Karpas-422 (cell line): ENCODE results near the gene CIPC. TPM values are rescaled to one million over a fixed set of nuclear protein-coding genes. Genes with fewer than 3 reads are reported as not detected.
A peak's percentile ranks its signal among the peaks of the same experiment; 100 is the strongest.

Source experiments
- DNase-seq: peaks from one replicate; pipeline ENCODE4 v3.0.0-alpha.2; 2015
- H2AFZ ChIP-seq: fragments of 200-600 bp; sonication (generic); 2 replicates; pipeline ENCODE4 v1.6.1; 2014; ENCODE audit warnings: antibody characterized with exemption, low read length, mixed read lengths
- H3K27ac ChIP-seq: fragments of 200-600 bp; sonication (generic); 2 replicates; pipeline ENCODE4 v1.5.1; 2014; ENCODE audit warnings: mild to moderate bottlenecking, low read length, moderate library complexity
- H3K27me3 ChIP-seq: fragments of 200-600 bp; sonication (generic); 2 replicates; pipeline ENCODE4 v1.6.1; 2014; ENCODE audit warnings: low read length, mixed read lengths
- H3K36me3 ChIP-seq: fragments of 200-600 bp; sonication (generic); 2 replicates; pipeline ENCODE4 v1.6.1; 2014; ENCODE audit warnings: low read length, mixed read lengths; ENCODE audit not compliant: insufficient read depth
- H3K4me1 ChIP-seq: fragments of 200-600 bp; sonication (generic); 2 replicates; pipeline ENCODE4 v1.6.1; 2014; ENCODE audit warnings: mild to moderate bottlenecking, low read length, mixed read lengths
- H3K4me2 ChIP-seq: fragments of 200-600 bp; sonication (generic); 2 replicates; pipeline ENCODE4 v1.6.1; 2014; ENCODE audit warnings: low read length, low read depth, mild to moderate bottlenecking; ENCODE audit not compliant: poor library complexity, severe bottlenecking
- H3K4me3 ChIP-seq: fragments of 200-600 bp; sonication (generic); 2 replicates; pipeline ENCODE4 v1.5.1; 2014; ENCODE audit warnings: mild to moderate bottlenecking, antibody characterized with exemption, low read length, mixed read lengths
- H3K79me2 ChIP-seq: fragments of 200-600 bp; sonication (generic); 2 replicates; pipeline ENCODE4 v1.6.1; 2014; ENCODE audit warnings: mild to moderate bottlenecking, low read length, mixed read lengths
- H3K9ac ChIP-seq: fragments of 200-600 bp; sonication (generic); 2 replicates; pipeline ENCODE4 v1.6.0; 2014; ENCODE audit warnings: low read length
- H3K9me2 ChIP-seq: fragments of 200-600 bp; sonication (generic), shearing (Covaris generic); replicated peaks from 2 replicates; pipeline ENCODE4 v1.6.0; 2014; ENCODE audit warnings: mild to moderate bottlenecking, low read length, moderate library complexity; ENCODE audit not compliant: insufficient read depth
- H3K9me3 ChIP-seq: fragments of 300-700, 200-600 bp; sonication (generic); 2 replicates; pipeline ENCODE4 v1.6.1; 2014; ENCODE audit warnings: low read length, mixed read lengths
- H4K20me1 ChIP-seq: fragments of 200-600 bp; sonication (generic); 2 replicates; pipeline ENCODE4 v1.6.1; 2014; ENCODE audit warnings: mild to moderate bottlenecking, antibody characterized with exemption, low read length, low read depth; ENCODE audit not compliant: insufficient read depth
- total RNA-seq: library from RNA; depleted of rRNA; stranded (reverse); fragments of >200 nt; shearing (Covaris generic); gene quantifications from 2 replicates; pipeline ENCODE4 v1.2.3, GENCODE V29; 2014; ENCODE audit warnings: low replicate concordance

CIPC gene
- total RNA-seq, 1 experiment from 2014 or later = 47.0 TPM

DNA sequence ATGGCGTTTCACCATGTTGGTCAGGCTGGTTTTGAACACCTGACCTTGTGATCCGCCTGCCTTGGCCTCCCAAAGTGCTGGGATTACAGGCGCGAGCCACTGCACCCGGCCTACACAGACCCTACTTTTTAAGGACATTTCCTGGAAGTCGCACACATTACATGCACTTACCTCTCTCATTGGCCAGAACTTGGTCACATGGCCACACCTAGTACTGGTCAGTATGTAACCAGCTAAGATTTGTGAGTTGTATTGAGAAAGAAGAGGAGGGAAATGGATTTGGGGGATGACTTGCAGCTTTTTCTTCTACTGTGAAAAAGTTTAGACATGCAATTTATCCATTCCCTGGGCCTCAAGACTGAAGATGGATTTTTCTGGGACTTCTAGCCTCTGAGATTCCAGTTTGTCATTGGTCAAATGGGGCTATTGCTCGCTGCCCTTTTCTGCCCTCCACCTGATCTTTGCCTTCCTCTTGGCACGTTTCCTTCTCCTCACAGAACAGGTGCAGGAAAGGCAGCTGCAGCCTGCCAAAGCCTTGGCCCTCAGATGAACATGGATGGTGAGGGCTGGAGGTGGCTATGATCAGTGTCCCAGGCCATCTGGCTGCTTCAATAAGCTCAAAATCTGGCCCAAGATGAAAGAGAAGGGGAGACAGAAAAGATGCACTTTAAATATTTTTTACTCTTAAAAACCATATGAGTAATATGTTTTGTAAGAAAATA lies 50.6 kb downstream of the CIPC start:
- Histone ChIP-seq H3K4me2 (no peak overlapping the region), H3K27ac (no peak overlapping the region), H3K9me2 (no peaks in the 10 kb centered on the region), H3K4me3 (no peak overlapping the region), H3K4me1 (no peaks in the 10 kb centered on the region), H4K20me1 (no peaks in the 10 kb centered on the region), H2AFZ (no peak overlapping the region), H3K79me2 (no peaks in the 10 kb centered on the region), H3K27me3 (0 out of 2 replicates have a peak, but pooled peaks cover 2% of the 10 kb centered on the region), H3K9ac (no peak overlapping the region), H3K36me3 (no peaks in the 10 kb centered on the region), H3K9me3 (no peaks in the 10 kb centered on the region)
- no peak for DNase-seq

- H4K20me1 ChIP-seq = no peaks in the 10 kb centered on the region
- no peak overlapping the region for H2AFZ ChIP-seq
- H3K9me2 ChIP-seq = no peaks in the 10 kb centered on the region
- no peak overlapping the region for H3K4me2 ChIP-seq
- H3K4me1 ChIP-seq = no peaks in the 10 kb centered on the region
- DNase-seq = peak; percentile 75
- 0 out of 2 replicates have a peak, but pooled peaks cover 2% of the 10 kb centered on the region for H3K27me3 ChIP-seq
- H3K79me2 ChIP-seq = no peaks in the 10 kb centered on the region
- no peak overlapping the region for H3K4me3 ChIP-seq
- H3K36me3 ChIP-seq = no peaks in the 10 kb centered on the region
- H3K27ac ChIP-seq = no peak overlapping the region
- H3K9me3 ChIP-seq = no peaks in the 10 kb centered on the region
- H3K9ac ChIP-seq = no peak overlapping the region
Observed at GRCh38 chr14:77151245-77151644, 53.2 kb downstream of the CIPC start.

GRCh38 chr14:77151918-77152588 lies 54.0 kb downstream of the CIPC start:
- H3K9me2 ChIP-seq = no peaks in the 10 kb centered on the region
- no peak overlapping the region for H3K9ac ChIP-seq
- no peak overlapping the region for H2AFZ ChIP-seq
- H3K4me2 ChIP-seq = no peak overlapping the region
- H3K4me1 ChIP-seq = no peaks in the 10 kb centered on the region
- H4K20me1 ChIP-seq = no peaks in the 10 kb centered on the region
- 0 out of 2 replicates have a peak, but pooled peaks cover 2% of the 10 kb centered on the region for H3K27me3 ChIP-seq
- H3K79me2 ChIP-seq = no peaks in the 10 kb centered on the region
- DNase-seq = peak; percentile 91
- no peak overlapping the region for H3K4me3 ChIP-seq
- H3K36me3 ChIP-seq = no peaks in the 10 kb centered on the region
- no peak overlapping the region for H3K27ac ChIP-seq
- H3K9me3 ChIP-seq = no peaks in the 10 kb centered on the region

DNA sequence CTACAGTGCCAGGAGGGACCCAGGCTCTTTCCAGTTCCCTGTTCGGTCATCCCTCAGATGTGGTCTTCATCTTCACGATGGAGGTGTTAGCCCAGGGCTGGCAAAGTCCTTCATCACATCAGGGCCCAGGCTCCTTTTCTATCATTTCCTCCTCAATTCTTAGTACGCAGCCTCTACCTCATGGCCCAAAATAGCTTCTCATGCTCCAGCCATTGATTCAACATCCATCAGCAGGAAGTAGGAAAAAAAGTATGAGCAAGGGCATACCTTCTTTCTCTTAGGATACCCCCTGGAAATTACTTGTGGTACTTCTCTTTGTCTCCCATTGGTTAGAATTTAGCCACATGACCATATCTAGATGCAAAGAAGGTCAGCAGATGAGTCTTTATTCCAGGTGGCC lies 55.7 kb downstream of the CIPC start:
- H3K9ac ChIP-seq = no peak overlapping the region
- no peaks in the 10 kb centered on the region for H4K20me1 ChIP-seq
- H3K27me3 ChIP-seq = 0 out of 2 replicates have a peak, but pooled peaks cover 2% of the 10 kb centered on the region
- no peaks in the 10 kb centered on the region for H3K36me3 ChIP-seq
- H2AFZ ChIP-seq = no peak overlapping the region
- H3K9me3 ChIP-seq = no peaks in the 10 kb centered on the region
- no peak overlapping the region for H3K27ac ChIP-seq
- no peaks in the 10 kb centered on the region for H3K79me2 ChIP-seq
- H3K4me3 ChIP-seq = no peak overlapping the region
- DNase-seq = no peak
- H3K4me2 ChIP-seq = no peak overlapping the region
- no peaks in the 10 kb centered on the region for H3K9me2 ChIP-seq
- H3K4me1 ChIP-seq = no peaks in the 10 kb centered on the region

DNA sequence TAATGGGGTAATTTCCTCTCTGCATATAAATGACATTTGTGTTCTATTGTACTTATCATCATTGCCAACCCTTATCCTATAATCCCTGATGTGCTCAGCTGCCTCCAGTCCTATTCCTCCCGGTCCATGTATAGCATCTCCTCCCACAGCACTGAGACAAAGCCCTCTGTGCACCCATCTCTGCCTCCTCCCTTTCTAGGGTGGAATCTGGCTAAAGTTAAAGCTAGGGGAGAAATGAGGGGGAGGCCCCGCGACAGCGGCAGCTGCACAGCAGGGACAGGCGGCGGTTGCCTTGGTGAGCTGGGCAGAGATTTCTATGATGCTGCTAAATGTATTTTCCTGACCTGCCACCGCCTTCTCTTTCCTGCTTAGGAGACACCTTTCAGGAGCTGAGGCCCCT lies 56.4 kb downstream of the CIPC start:
- H3K9ac ChIP-seq = no peak overlapping the region
- no peak for DNase-seq
- H3K27ac ChIP-seq = no peak overlapping the region
- no peaks in the 10 kb centered on the region for H3K4me1 ChIP-seq
- H3K9me3 ChIP-seq = no peaks in the 10 kb centered on the region
- 0 out of 2 replicates have a peak, but pooled peaks cover under 1% of the 10 kb centered on the region for H3K27me3 ChIP-seq
- H3K36me3 ChIP-seq = no peaks in the 10 kb centered on the region
- H3K4me3 ChIP-seq = no peak overlapping the region
- H2AFZ ChIP-seq = no peak overlapping the region
- H3K9me2 ChIP-seq = no peaks in the 10 kb centered on the region
- H3K4me2 ChIP-seq = no peak overlapping the region
- no peaks in the 10 kb centered on the region for H3K79me2 ChIP-seq
- H4K20me1 ChIP-seq = no peaks in the 10 kb centered on the region

DNA sequence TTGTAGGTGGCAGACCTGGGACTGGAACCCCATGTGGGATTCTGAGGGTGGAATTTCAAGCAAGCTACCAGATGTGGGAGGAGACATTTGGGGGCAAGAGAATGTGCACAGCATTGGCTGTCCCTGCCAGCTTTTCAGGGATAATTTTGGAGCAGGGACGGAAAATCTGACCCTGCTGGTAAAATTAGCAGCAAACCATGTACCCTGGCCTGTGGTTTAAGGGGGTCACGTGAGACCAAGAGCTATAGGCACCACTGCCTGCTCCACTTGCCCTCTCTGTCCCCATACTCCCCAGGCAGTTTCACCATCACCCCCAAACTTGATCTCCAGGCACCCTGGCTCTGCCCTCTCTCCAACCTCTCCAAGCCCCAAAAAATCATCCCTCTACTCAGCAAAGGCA lies 57.0 kb downstream of the CIPC start:
- Histone ChIP-seq H2AFZ (no peak overlapping the region), H4K20me1 (no peaks in the 10 kb centered on the region), H3K79me2 (no peaks in the 10 kb centered on the region), H3K27ac (no peak overlapping the region), H3K4me1 (no peaks in the 10 kb centered on the region), H3K36me3 (no peaks in the 10 kb centered on the region), H3K9ac (no peak overlapping the region), H3K9me3 (no peaks in the 10 kb centered on the region), H3K9me2 (no peaks in the 10 kb centered on the region), H3K27me3 (no peaks in the 10 kb centered on the region), H3K4me2 (no peak overlapping the region), H3K4me3 (no peak overlapping the region)
- DNase-seq = no peak

DNA sequence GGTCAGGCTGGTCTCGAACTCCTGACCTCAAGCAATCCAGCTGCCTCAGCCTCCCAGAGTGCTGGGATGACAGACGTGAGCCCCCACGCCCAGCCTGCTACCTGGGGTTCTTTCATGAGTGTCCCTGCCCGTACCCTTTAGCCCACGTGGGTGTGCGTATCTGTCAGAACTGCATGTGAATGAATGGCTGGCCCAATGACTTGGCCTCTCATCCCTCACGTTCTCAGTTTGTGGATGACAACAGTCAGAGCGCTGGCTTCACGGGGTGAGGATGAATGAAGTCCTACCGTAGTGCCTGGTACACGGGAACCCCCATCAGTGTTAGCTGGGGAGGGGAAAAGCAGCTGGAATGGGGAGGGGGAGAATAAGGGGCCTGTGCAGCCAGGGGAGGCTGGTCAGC lies 59.7 kb downstream of the CIPC start:
- H3K27ac ChIP-seq = no peak overlapping the region
- no peak for DNase-seq

DNA sequence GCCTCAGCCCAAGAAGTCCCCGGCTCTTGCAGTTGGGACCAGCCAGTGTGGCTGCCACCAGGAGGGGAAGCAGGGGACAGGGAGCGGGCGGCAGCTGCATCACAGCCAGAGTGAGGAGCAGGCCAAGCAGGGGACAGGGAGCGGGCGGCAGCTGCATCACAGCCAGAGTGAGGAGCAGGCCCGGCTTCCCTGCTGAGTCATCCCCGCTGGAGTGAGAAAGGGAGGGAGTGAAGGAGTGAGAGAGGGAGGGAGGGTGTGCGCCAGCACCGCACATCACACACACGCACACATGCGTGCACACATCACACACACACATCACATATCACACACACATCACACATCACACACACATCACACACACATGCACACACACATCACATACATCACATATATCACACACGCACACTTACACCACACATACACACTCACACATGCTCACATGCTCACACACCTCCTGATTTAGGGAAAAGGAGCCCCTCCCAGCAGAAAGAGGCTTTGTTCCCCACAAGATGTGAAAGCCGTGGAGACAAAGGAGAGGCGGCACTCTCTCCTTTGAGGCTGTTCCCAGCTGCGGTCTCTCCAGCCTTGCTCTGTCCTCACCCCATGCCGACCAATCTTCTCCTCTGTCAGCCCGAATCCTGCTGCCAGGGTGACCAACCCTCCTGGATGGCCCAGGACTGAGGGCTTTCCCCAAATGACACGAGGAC lies 60.3 kb downstream of the CIPC start:
- H3K9ac ChIP-seq = no peak overlapping the region
- no peaks in the 10 kb centered on the region for H3K9me3 ChIP-seq
- no peak for DNase-seq
- H3K79me2 ChIP-seq = no peaks in the 10 kb centered on the region
- H3K4me2 ChIP-seq = no peak overlapping the region
- no peaks in the 10 kb centered on the region for H4K20me1 ChIP-seq
- no peaks in the 10 kb centered on the region for H3K27me3 ChIP-seq
- no peaks in the 10 kb centered on the region for H3K9me2 ChIP-seq
- no peaks in the 10 kb centered on the region for H3K4me1 ChIP-seq
- H3K4me3 ChIP-seq = no peak overlapping the region
- no peaks in the 10 kb centered on the region for H3K36me3 ChIP-seq
- H2AFZ ChIP-seq = no peak overlapping the region
- H3K27ac ChIP-seq = no peak overlapping the region

More for the DNA sequence above, 59.7 kb downstream of the CIPC start:
- no peaks in the 10 kb centered on the region for H3K4me1 ChIP-seq
- H2AFZ ChIP-seq = no peak overlapping the region
- no peaks in the 10 kb centered on the region for H3K79me2 ChIP-seq
- no peak overlapping the region for H3K4me3 ChIP-seq
- no peaks in the 10 kb centered on the region for H3K9me3 ChIP-seq
- H3K27me3 ChIP-seq = no peaks in the 10 kb centered on the region
- no peaks in the 10 kb centered on the region for H4K20me1 ChIP-seq
- no peaks in the 10 kb centered on the region for H3K36me3 ChIP-seq
- H3K9ac ChIP-seq = no peak overlapping the region
- no peak overlapping the region for H3K4me2 ChIP-seq
- no peaks in the 10 kb centered on the region for H3K9me2 ChIP-seq
